ENCODE data around the gene GMIP. TPM values are rescaled to one million over a fixed set of nuclear protein-coding genes. Genes with fewer than 3 reads are reported as not detected.

Gene GMIP
- polyA plus RNA-seq, 3 donors from 2014 or later, result 38.9 to 84.4 (median 40.0) TPM

GRCh38 chr19:19580418-19580817 lies 63.0 kb downstream of the GMIP start:
- DNase-seq, result no peak
- peaks cover 0 to 2% (median 0%) of the 10 kb centered on the region in 3 donors for H3K27me3 Mint-ChIP-seq (ENCODE audit: low read depth in 3 of 3)
- H3K27ac Mint-ChIP-seq, result no peak overlapping the region
- H3K9me3 Mint-ChIP-seq, result no peaks in the 10 kb centered on the region
- no peaks in the 10 kb centered on the region for H3K4me1 Mint-ChIP-seq
- H3K36me3 Mint-ChIP-seq, result peaks cover 0 to 1% (median 0%) of the 10 kb centered on the region in 3 donors
- H3K4me3 Mint-ChIP-seq, result no peak overlapping the region

GRCh38 chr19:19579533-19580361 lies 63.7 kb downstream of the GMIP start:
- DNase-seq, result no peak
- no peak overlapping the region for H3K4me3 Mint-ChIP-seq
- no peaks in the 10 kb centered on the region for H3K36me3 Mint-ChIP-seq
- H3K27ac Mint-ChIP-seq, result no peak overlapping the region
- H3K27me3 Mint-ChIP-seq (ENCODE audit: low read depth in 3 of 3), result no peaks in the 10 kb centered on the region
- H3K9me3 Mint-ChIP-seq, result no peaks in the 10 kb centered on the region
- H3K4me1 Mint-ChIP-seq, result no peaks in the 10 kb centered on the region

Other genes with a start within 250 kb of the GMIP start
- 10 to 100 TPM in 2 of 3 donors, 1 to 10 TPM in 1; 8.8 to 48.5 (median 21.0) TPM for gene GATAD2A, start 238.0 kb downstream of the GMIP start, polyA plus RNA-seq
- gene TSSK6, start 128.1 kb downstream of the GMIP start, polyA plus RNA-seq, result under 1 TPM in 2 of 3 donors, not detected in 1; 0.66 to 0.96 TPM
- gene NDUFA13, start 127.4 kb downstream of the GMIP start, polyA plus RNA-seq, result 100 to 1,000 TPM; 242 to 566 (median 301) TPM
- gene YJEFN3, start 114.7 kb downstream of the GMIP start, polyA plus RNA-seq, result under 1 TPM in 1 of 3 donors, not detected in 2; 0.21 TPM
- gene CILP2, start 105.4 kb downstream of the GMIP start, polyA plus RNA-seq, result not detected
- under 1 TPM in 2 of 3 donors, not detected in 1; 0.57 to 0.82 TPM for gene PBX4, start 25.0 kb downstream of the GMIP start, polyA plus RNA-seq
- 1 to 10 TPM; 3.8 to 5.9 (median 4.6) TPM for gene LPAR2, start 15.4 kb downstream of the GMIP start, polyA plus RNA-seq
- gene ATP13A1, start 20.0 kb upstream of the GMIP start, polyA plus RNA-seq, result 10 to 100 TPM in 2 of 3 donors, 1 to 10 TPM in 1; 8.4 to 29.2 (median 18.6) TPM
- 10 to 100 TPM; 33.9 to 51.4 (median 36.8) TPM for gene ZNF101, start 25.2 kb upstream of the GMIP start, polyA plus RNA-seq
- gene ZNF14, start 89.5 kb upstream of the GMIP start, polyA plus RNA-seq, result 10 to 100 TPM in 1 of 3 donors, 1 to 10 TPM in 2; 5.4 to 14.1 (median 7.1) TPM
- 10 to 100 TPM; 15.7 to 19.4 (median 17.1) TPM for gene ZNF506, start 178.1 kb upstream of the GMIP start, polyA plus RNA-seq
- gene ZNF253, start 222.2 kb upstream of the GMIP start, polyA plus RNA-seq, result 1 to 10 TPM; 3.5 to 6.9 (median 5.8) TPM